Right atrium auricular region (tissue), 2 donors: ENCODE measurements around the gene HS3ST6. TPM values are rescaled to one million over a fixed set of nuclear protein-coding genes. Genes with fewer than 3 reads are reported as not detected.

Source experiments
- DNase-seq: peaks from one replicate; pipeline ENCODE4 v3.0.0-alpha.2; 2019; ENCODE audit warnings: low spot score
- H3K27ac ChIP-seq, 2 donors: fragments of 200-600 bp; sonication (generic); 1 replicate in 1 of 2; 2 replicates in 1 of 2; pipeline ENCODE4 v1.5.1; 2016 to 2019
- H3K27me3 ChIP-seq, 2 donors: fragments of 200-600 bp; sonication (generic); one replicate each; pipeline versions ENCODE4 v1.5.1 to v1.6.0; 2017 to 2019
- H3K36me3 ChIP-seq: fragments of 200-600 bp; sonication (generic); one replicate; pipeline ENCODE4 v1.5.1; 2016
- H3K4me1 ChIP-seq, 2 donors: fragments of 200-600 bp; sonication (generic); one replicate each; pipeline versions ENCODE4 v1.5.1 to v1.6.0; 2017 to 2019
- H3K4me3 ChIP-seq, 2 donors: fragments of 200-600 bp; sonication (generic); 1 replicate in 1 of 2; 2 replicates in 1 of 2; pipeline ENCODE4 v1.5.1; 2017 to 2019; ENCODE audit warnings: mild to moderate bottlenecking in 1 of 2, moderate library complexity in 1 of 2
- H3K9me3 ChIP-seq, 2 donors: fragments of 200-600 bp; sonication (generic); one replicate each; pipeline ENCODE4 v1.5.1; 2019
- CTCF ChIP-seq, 2 donors: fragments of 200-600 bp; sonication (generic); IDR thresholded peaks; one replicate each; pipeline ENCODE4 v1.5.1; 2019; ENCODE audit warnings: antibody characterized with exemption in 2 of 2
- total RNA-seq, 2 donors: library from RNA; depleted of rRNA; stranded (reverse); fragments of >200 nt; gene quantifications; one replicate each; pipeline ENCODE4 v1.1.0, GENCODE V29; 2016

Gene HS3ST6
- total RNA-seq, 2 donors from 2014 or later, result not detected

- no peak for DNase-seq
- H3K27ac ChIP-seq, result no peak overlapping the region
Observed at GRCh38 chr16:1947369-1947670, 29.1 kb upstream of the HS3ST6 start.

GRCh38 chr16:1946495-1947368 is 28.5 kb upstream of the HS3ST6 start:
- H3K27me3 ChIP-seq, result no peaks in the 10 kb centered on the region
- H3K9me3 ChIP-seq, result no peaks in the 10 kb centered on the region
- no peak overlapping the region for H3K27ac ChIP-seq
- no peaks in the 10 kb centered on the region for H3K36me3 ChIP-seq
- no peak for TF ChIP-seq CTCF (IDR thresholded peaks at IDR 0.05)
- H3K4me1 ChIP-seq, result peaks cover 0 to 27% of the 10 kb centered on the region in 2 donors
- DNase-seq, result no peak
- H3K4me3 ChIP-seq, result no peak overlapping the region

More at GRCh38 chr16:1947369-1947670, 29.1 kb upstream of the HS3ST6 start:
- H3K4me3 ChIP-seq, result no peak overlapping the region
- H3K27me3 ChIP-seq, result no peaks in the 10 kb centered on the region
- H3K9me3 ChIP-seq, result no peaks in the 10 kb centered on the region
- no peak for TF ChIP-seq CTCF (IDR thresholded peaks at IDR 0.05)
- peaks cover 0 to 21% of the 10 kb centered on the region in 2 donors for H3K4me1 ChIP-seq
- no peaks in the 10 kb centered on the region for H3K36me3 ChIP-seq

GRCh38 chr16:1945559-1946391 is 27.6 kb upstream of the HS3ST6 start:
- Histone ChIP-seq H3K4me3 (no peak overlapping the region), H3K27ac (no peak overlapping the region), H3K36me3 (peaks cover 2% of the 10 kb centered on the region), H3K4me1 (peaks cover 0 to 26% of the 10 kb centered on the region in 2 donors), H3K27me3 (no peaks in the 10 kb centered on the region), H3K9me3 (no peaks in the 10 kb centered on the region)
- TF ChIP-seq CTCF (IDR thresholded peaks at IDR 0.05), result no peak
- DNase-seq, result no peak

- H3K27me3 ChIP-seq, result no peaks in the 10 kb centered on the region
- no peak overlapping the region for H3K4me3 ChIP-seq
- no peak for DNase-seq
- peaks cover 8% of the 10 kb centered on the region for H3K36me3 ChIP-seq
- no peak for TF ChIP-seq CTCF (IDR thresholded peaks at IDR 0.05)
- H3K27ac ChIP-seq, result no peak overlapping the region
- peaks cover 0 to 19% of the 10 kb centered on the region in 2 donors for H3K4me1 ChIP-seq
- H3K9me3 ChIP-seq, result no peaks in the 10 kb centered on the region
Observed at GRCh38 chr16:1944612-1945199, 26.5 kb upstream of the HS3ST6 start.

- peaks cover 0 to 19% of the 10 kb centered on the region in 2 donors for H3K4me1 ChIP-seq
- DNase-seq, result peak; percentile 100
- TF ChIP-seq CTCF (IDR thresholded peaks at IDR 0.05), result no peak
- no peaks in the 10 kb centered on the region for H3K27me3 ChIP-seq
- H3K4me3 ChIP-seq, result peak within 1 kb of the TSS; percentile 82 to 94
- no peaks in the 10 kb centered on the region for H3K9me3 ChIP-seq
- peak within 1 kb of the TSS; percentile 80 to 90 for H3K27ac ChIP-seq
- peaks cover 24% of the 10 kb centered on the region for H3K36me3 ChIP-seq
Observed at GRCh38 chr16:1942810-1943726, 24.9 kb upstream of the HS3ST6 start, which contains the start of gene MSRB1. Gene MSRB1 (minus strand): TSS chr16:1943199. CDS start chr16:1943156, 43 bp downstream.
